NCI-H2171 (cell line): ENCODE measurements around the gene TNS4.

Experiments
- DNase-seq: peaks from one replicate; lab custom pipeline; 2025; lab: John Stamatoyannopoulos, UW

The TNS4 gene

GRCh38 chr17:40536295-40537171 lies 35.1 kb upstream of the TNS4 start:
- DNase-seq, result no peak

GRCh38 chr17:40535924-40536294 lies 34.5 kb upstream of the TNS4 start:
- DNase-seq, result no peak

GRCh38 chr17:40535438-40535837 lies 34.0 kb upstream of the TNS4 start:
- DNase-seq, result no peak

GRCh38 chr17:40534371-40535189 lies 33.2 kb upstream of the TNS4 start:
- DNase-seq, result no peak

- DNase-seq, result no peak
These were observed 32.5 kb upstream of the TNS4 start for GRCh38 chr17:40533896-40534295.

GRCh38 chr17:40532520-40533253 lies 31.3 kb upstream of the TNS4 start:
- no peak for DNase-seq

- DNase-seq, result no peak
These were observed 29.9 kb upstream of the TNS4 start for GRCh38 chr17:40531051-40531991.

GRCh38 chr17:40530531-40530994 lies 29.1 kb upstream of the TNS4 start:
- no peak for DNase-seq

- DNase-seq, result no peak
These were observed 28.6 kb upstream of the TNS4 start for GRCh38 chr17:40529991-40530390.

- no peak for DNase-seq
These were observed 27.4 kb upstream of the TNS4 start for GRCh38 chr17:40528692-40529417.

GRCh38 chr17:40526668-40527067 lies 25.2 kb upstream of the TNS4 start:
- DNase-seq, result no peak

GRCh38 chr17:40525294-40525693 lies 23.9 kb upstream of the TNS4 start:
- no peak for DNase-seq

GRCh38 chr17:40524243-40524965 lies 23.0 kb upstream of the TNS4 start:
- no peak for DNase-seq

- DNase-seq, result no peak
These were observed 21.5 kb upstream of the TNS4 start for GRCh38 chr17:40522961-40523310.

GRCh38 chr17:40522250-40522960 lies 21.0 kb upstream of the TNS4 start:
- no peak for DNase-seq

- DNase-seq, result no peak
These were observed 19.6 kb upstream of the TNS4 start for GRCh38 chr17:40520991-40521453.

- no peak for DNase-seq
These were observed 17.8 kb upstream of the TNS4 start for GRCh38 chr17:40519089-40519775.

GRCh38 chr17:40518401-40519088 lies 17.1 kb upstream of the TNS4 start:
- DNase-seq, result no peak
